Epithelial cell of esophagus (primary cell): ENCODE data around the gene PLEKHS1.

Experiments used
- DNase-seq: peaks from one replicate; pipeline ENCODE4 v3.0.0; 2010; ENCODE audit warnings: low read depth
- H3K4me3 ChIP-seq: 2 replicates; pipeline ENCODE4 v1.5.1; 2011; ENCODE audit warnings: mild to moderate bottlenecking, low read length, control low read depth
- CTCF ChIP-seq: IDR thresholded peaks from 2 replicates; pipeline ENCODE4 v1.5.1; 2011; ENCODE audit warnings: low read depth, mild to moderate bottlenecking, low read length, control low read depth, inconsistent platforms; ENCODE audit not compliant: insufficient read depth; ENCODE audit errors: missing control alignments

The PLEKHS1 gene

DNA sequence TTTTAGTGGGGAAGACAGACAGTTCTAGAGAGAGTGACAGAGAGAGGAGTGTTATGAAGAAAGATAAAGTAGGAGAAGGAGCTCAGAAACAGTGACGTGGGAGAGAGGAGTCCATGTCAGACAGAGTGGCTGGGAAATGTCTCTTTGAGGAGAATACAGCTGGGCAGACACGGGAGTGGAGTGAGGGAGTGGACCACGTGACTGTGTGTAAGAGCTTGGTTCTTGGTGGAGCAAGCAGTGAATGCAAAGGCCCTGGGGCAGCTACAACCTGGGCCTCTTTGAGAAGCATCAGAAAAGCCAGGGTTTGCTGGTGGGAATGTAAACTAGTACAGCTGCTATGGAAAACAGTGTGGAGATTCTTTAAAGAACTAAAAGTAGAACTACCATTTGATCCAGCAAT lies 11.9 kb upstream of the PLEKHS1 start:
- DNase-seq: no peak
- no peak for TF ChIP-seq CTCF
- H3K4me3 ChIP-seq: no peak overlapping the region

GRCh38 chr10:113740850-113741249 lies 10.6 kb upstream of the PLEKHS1 start:
- no peak overlapping the region for H3K4me3 ChIP-seq
- TF ChIP-seq CTCF: no peak
- no peak for DNase-seq

GRCh38 chr10:113742466-113742865 lies 9.0 kb upstream of the PLEKHS1 start:
- no peak overlapping the region for H3K4me3 ChIP-seq
- no peak for DNase-seq
- no peak for TF ChIP-seq CTCF

GRCh38 chr10:113743594-113743993 lies 7.9 kb upstream of the PLEKHS1 start:
- TF ChIP-seq CTCF: no peak
- no peak overlapping the region for H3K4me3 ChIP-seq
- no peak for DNase-seq

DNA sequence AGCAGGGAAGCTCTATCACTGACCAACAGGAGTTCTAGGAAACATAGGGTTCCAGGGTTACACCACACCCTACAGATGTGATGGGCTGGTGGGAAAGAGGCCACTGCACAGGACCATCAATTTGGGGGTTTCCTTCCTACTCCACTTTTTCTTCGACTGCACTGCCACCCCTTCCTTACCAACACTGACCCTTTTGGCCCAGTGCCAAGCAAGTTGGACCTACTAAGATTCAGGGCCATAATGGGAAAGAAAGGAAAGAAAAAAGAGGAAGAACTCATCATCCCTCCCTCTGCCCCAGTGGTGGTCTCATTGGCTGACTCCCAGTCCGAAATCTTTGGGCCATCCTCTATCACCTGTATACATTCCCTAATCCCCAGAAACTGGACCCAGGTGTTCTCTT lies 6.1 kb upstream of the PLEKHS1 start:
- DNase-seq: no peak

DNA sequence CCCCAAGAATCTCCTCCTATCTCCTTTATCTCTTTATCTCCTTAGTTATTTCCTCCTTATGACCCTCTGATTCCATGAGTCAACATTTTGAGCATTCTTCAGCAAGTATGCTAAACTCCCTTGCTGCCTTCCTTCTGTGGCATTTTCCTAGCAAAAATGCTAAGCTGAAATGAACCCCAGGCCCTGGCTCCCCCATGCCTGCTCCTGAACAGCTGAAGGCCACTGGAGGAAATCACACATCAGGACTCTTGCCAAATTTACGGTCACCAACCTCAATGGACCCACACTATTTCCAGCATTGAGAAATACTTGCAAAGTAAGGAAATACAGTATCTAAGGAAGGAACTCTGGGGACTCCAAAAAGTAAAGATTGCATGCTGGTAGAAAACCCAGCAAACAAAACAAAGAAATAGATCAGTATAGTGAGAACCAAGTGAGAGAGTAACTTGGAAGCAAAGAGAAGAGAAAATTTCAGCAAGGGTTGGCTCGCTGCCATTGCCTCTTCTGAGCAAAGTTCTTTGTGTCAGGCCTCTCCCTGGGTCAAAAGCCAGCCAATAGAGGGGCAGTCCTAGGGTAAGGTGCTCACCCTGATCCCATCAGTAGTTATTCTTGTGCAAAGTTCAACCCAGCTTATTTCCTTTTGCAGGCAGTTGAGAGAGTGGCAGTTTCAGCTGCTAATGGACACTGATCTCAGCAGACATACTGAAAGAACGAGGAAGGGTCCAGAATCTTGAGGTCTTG lies 5.1 kb upstream of the PLEKHS1 start:
- H3K4me3 ChIP-seq: no peak overlapping the region
- TF ChIP-seq CTCF: no peak
- DNase-seq: no peak

More for the DNA sequence above, 6.1 kb upstream of the PLEKHS1 start:
- H3K4me3 ChIP-seq: no peak overlapping the region
- TF ChIP-seq CTCF: no peak

DNA sequence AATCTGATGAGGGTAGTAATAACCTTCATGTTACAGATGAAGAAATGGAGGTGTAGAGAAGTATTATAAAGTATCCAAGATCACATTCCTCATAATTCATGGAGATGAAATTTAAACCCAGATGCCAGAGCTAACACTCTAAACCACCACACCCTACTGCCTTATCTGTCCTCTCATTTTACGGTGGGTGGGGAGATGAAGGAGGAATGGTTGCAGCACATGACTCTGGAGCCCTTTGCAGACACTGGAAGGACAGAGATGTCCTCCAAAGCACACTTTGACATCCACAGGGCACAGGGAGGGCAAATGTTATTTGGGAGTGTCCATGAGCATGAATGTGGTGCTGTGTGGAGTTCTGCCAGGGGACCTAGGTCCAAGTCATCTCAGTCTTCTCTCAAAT lies 1.1 kb downstream of the PLEKHS1 start:
- DNase-seq: no peak
- no peak for TF ChIP-seq CTCF
- H3K4me3 ChIP-seq: no peak overlapping the region
